Measurements from ENCODE around the gene TMEM132C. TPM values are rescaled to one million over a fixed set of nuclear protein-coding genes. Genes with fewer than 3 reads are reported as not detected.

TMEM132C gene
- total and polyA plus RNA-seq, 12 donors, result 0.79 to 2.9 (median 1.7) TPM

- ATAC-seq (no peak), DNase-seq (no peak)
- no peak overlapping the region for H3K4me3 ChIP-seq
- WGBS, 2 donors, result 88% methylated on average over 3 of the region's 3 CpGs
- H3K4me1 ChIP-seq, result peaks cover 0 to 5% (median 0%) of the 10 kb centered on the region in 9 donors
- intact Hi-C loops (cut with DNase I), result loop anchor here in 5 of 10 donors (5.0 to 10.0 kb wide), 7 partner anchors 53 to 1653 kb away; partner anchors contain the start of gene TMEM132D (in 1 of the 5)
- peaks cover 0 to 66% (median 34%) of the 10 kb centered on the region in 7 donors for H3K27me3 ChIP-seq
- peaks cover 0 to 12% (median 0%) of the 10 kb centered on the region in 11 donors for H3K9me3 ChIP-seq
- TF ChIP-seq CTCF (IDR thresholded peaks at IDR 0.05), result no peak
- H3K36me3 ChIP-seq, result no peaks in the 10 kb centered on the region
- no peak overlapping the region for H3K27ac ChIP-seq
Observed at GRCh38 chr12:128261757-128262156, 5.2 kb upstream of the TMEM132C start.

GRCh38 chr12:128265566-128265965 is 1.4 kb upstream of the TMEM132C start:
- Histone ChIP-seq H3K4me3 (no peak overlapping the region), H3K9me3 (peaks cover 0 to 12% (median 0%) of the 10 kb centered on the region in 11 donors), H3K4me1 (peaks cover 0 to 17% (median 7%) of the 10 kb centered on the region in 9 donors), H3K27ac (no peak overlapping the region), H3K27me3 (peaks cover 12 to 71% (median 57%) of the 10 kb centered on the region in 7 donors), H3K36me3 (no peaks in the 10 kb centered on the region)
- TF ChIP-seq CTCF (IDR thresholded peaks at IDR 0.05), result no peak
- no peak for DNase-seq
- intact Hi-C loops (cut with DNase I), result loop anchor here in 4 of 10 donors (5.0 to 10.0 kb wide), 5 partner anchors 49 to 1649 kb away; partner anchors contain the start of gene TMEM132D (in 1 of the 4)
- ATAC-seq, result peak in 1 of 8 donors; percentile 32
- WGBS, 2 donors, result 17 to 20% methylated on average over 7 of the region's 7 CpGs

- intact Hi-C loops (cut with DNase I), result loop anchor here in 4 of 10 donors (5.0 to 10.0 kb wide), 5 partner anchors 49 to 1649 kb away; partner anchors contain the start of gene TMEM132D (in 1 of the 4)
- no peak for DNase-seq
- H3K9me3 ChIP-seq, result peaks cover 0 to 12% (median 0%) of the 10 kb centered on the region in 11 donors
- peaks cover 0 to 17% (median 7%) of the 10 kb centered on the region in 9 donors for H3K4me1 ChIP-seq
- H3K27ac ChIP-seq, result no peak overlapping the region
- no peak for ATAC-seq
- 4 to 8% methylated on average over 12 of the region's 12 CpGs for WGBS, 2 donors
- H3K36me3 ChIP-seq, result no peaks in the 10 kb centered on the region
- peaks cover 12 to 77% (median 63%) of the 10 kb centered on the region in 7 donors for H3K27me3 ChIP-seq
- TF ChIP-seq CTCF (IDR thresholded peaks at IDR 0.05), result no peak
- peak overlapping the region in 3 of 10 donors; percentile 35 to 49 (median 43) for H3K4me3 ChIP-seq
Observed at GRCh38 chr12:128266086-128266485, 884 bp upstream of the TMEM132C start.

- Histone ChIP-seq H3K9me3 (peaks cover 0 to 12% (median 0%) of the 10 kb centered on the region in 11 donors), H3K4me1 (peaks cover 0 to 17% (median 7%) of the 10 kb centered on the region in 9 donors), H3K27ac (no peak overlapping the region), H3K4me3 (peak overlapping the region in 8 of 10 donors; percentile 16 to 49 (median 34)), H3K36me3 (no peaks in the 10 kb centered on the region), H3K27me3 (peaks cover 12 to 82% (median 66%) of the 10 kb centered on the region in 7 donors)
- 1 to 2% methylated on average over 51 to 58 of the region's 58 CpGs for WGBS, 2 donors
- no peak for TF ChIP-seq CTCF (IDR thresholded peaks at IDR 0.05)
- intact Hi-C loops (cut with DNase I), result loop anchor here in 4 of 10 donors (5.0 to 10.0 kb wide), 5 partner anchors 48 to 1648 kb away; partner anchors contain the start of gene TMEM132D (in 1 of the 4)
- peak in 3 of 8 donors; percentile 18 to 39 (median 19) for ATAC-seq
- no peak for DNase-seq
Observed at GRCh38 chr12:128266541-128267130, 334 bp upstream of the TMEM132C start.

Data from heart right ventricle (tissue), 16 donors.